Measurements from ENCODE around the gene PLCD1.

- no peak for TF ChIP-seq CTCF (IDR thresholded peaks at IDR 0.05)
- no peak for TF ChIP-seq POLR2A (IDR thresholded peaks at IDR 0.05)
Measured at GRCh38 chr3:38059591-38059990, 30.1 kb upstream of the PLCD1 start.

All from body of pancreas (tissue), 4 donors.